Measurements from ENCODE around the gene IGF2BP3. TPM values are rescaled to one million over a fixed set of nuclear protein-coding genes. Genes with fewer than 3 reads are reported as not detected.
A peak's percentile ranks its signal among the peaks of the same experiment; 100 is the strongest.

The IGF2BP3 gene
- total RNA-seq, 1 experiment from 2014 or later: 75.3 TPM

- Histone ChIP-seq H3K27ac (ENCODE audit: low read depth, low read length, poor library complexity, severe bottlenecking) (peak overlapping the region; percentile 91), H3K4me3 (ENCODE audit: low read depth, low read length, poor library complexity, severe bottlenecking) (no peak overlapping the region), H3K9me3 (ENCODE audit: low read depth, low read length, poor library complexity, severe bottlenecking) (no peaks in the 10 kb centered on the region), H3K27me3 (replicated peaks; ENCODE audit: insufficient read depth, low read depth, low read length, poor library complexity) (no peaks in the 10 kb centered on the region), H3K36me3 (ENCODE audit: insufficient read depth, low read length, poor library complexity, severe bottlenecking) (no peaks in the 10 kb centered on the region), H3K4me1 (ENCODE audit: insufficient read depth, low read length, poor library complexity, severe bottlenecking) (peaks cover 47% of the 10 kb centered on the region)
- CTCF ChIA-PET: no interaction called here
- no peak for DNase-seq (ENCODE audit: low spot score)
- no TSS peak for BruUV-seq (replicated peaks)
- intact Hi-C loops (cut with micrococcal nuclease; ENCODE audit: unreplicated experiment): loop anchor here (2.0 to 5.0 kb wide), 3 partner anchors 90 to 169 kb away; no protein-coding TSS in a partner anchor
- TF ChIP-seq EZH2 (IDR thresholded peaks at IDR 0.05; ENCODE audit: borderline replicate concordance, low read depth, low read length, poor library complexity, severe bottlenecking): no peak
- TF ChIP-seq CTCF (conservative IDR thresholded peaks at IDR 0.05; ENCODE audit: low read depth, low read length): no peak
- POLR2A ChIA-PET (ENCODE audit: low non-redundant PET): no interaction called here
Measured at GRCh38 chr7:23430893-23431259, 39.4 kb downstream of the IGF2BP3 start.

GRCh38 chr7:23426876-23427275, 43.4 kb downstream of the IGF2BP3 start:
- Histone ChIP-seq H3K9me3 (ENCODE audit: low read depth, low read length, poor library complexity, severe bottlenecking) (no peaks in the 10 kb centered on the region), H3K27me3 (replicated peaks; ENCODE audit: insufficient read depth, low read depth, low read length, poor library complexity) (no peaks in the 10 kb centered on the region), H3K4me3 (ENCODE audit: low read depth, low read length, poor library complexity, severe bottlenecking) (no peak overlapping the region), H3K36me3 (ENCODE audit: insufficient read depth, low read length, poor library complexity, severe bottlenecking) (no peaks in the 10 kb centered on the region), H3K27ac (ENCODE audit: low read depth, low read length, poor library complexity, severe bottlenecking) (no peak overlapping the region), H3K4me1 (ENCODE audit: insufficient read depth, low read length, poor library complexity, severe bottlenecking) (peaks cover 30% of the 10 kb centered on the region)
- intact Hi-C loops (cut with micrococcal nuclease; ENCODE audit: unreplicated experiment): no loop called here
- DNase-seq (ENCODE audit: low spot score): no peak
- no TSS peak for BruUV-seq (replicated peaks)
- ChIA-PET POLR2A (ENCODE audit: low non-redundant PET) (interaction anchor here (0.5 kb wide), 1 partner anchor 9 kb away, joined by 19 read pairs; no protein-coding TSS in a partner anchor), CTCF (no interaction called here)
- no peak for TF ChIP-seq EZH2 (IDR thresholded peaks at IDR 0.05; ENCODE audit: borderline replicate concordance, low read depth, low read length, poor library complexity, severe bottlenecking)
- TF ChIP-seq CTCF (conservative IDR thresholded peaks at IDR 0.05; ENCODE audit: low read depth, low read length): no peak

- Histone ChIP-seq H3K27ac (ENCODE audit: low read depth, low read length, poor library complexity, severe bottlenecking) (no peak overlapping the region), H3K36me3 (ENCODE audit: insufficient read depth, low read length, poor library complexity, severe bottlenecking) (no peaks in the 10 kb centered on the region), H3K9me3 (ENCODE audit: low read depth, low read length, poor library complexity, severe bottlenecking) (no peaks in the 10 kb centered on the region), H3K4me3 (ENCODE audit: low read depth, low read length, poor library complexity, severe bottlenecking) (no peak overlapping the region), H3K4me1 (ENCODE audit: insufficient read depth, low read length, poor library complexity, severe bottlenecking) (peaks cover 22% of the 10 kb centered on the region), H3K27me3 (replicated peaks; ENCODE audit: insufficient read depth, low read depth, low read length, poor library complexity) (no peaks in the 10 kb centered on the region)
- BruUV-seq (replicated peaks): no TSS peak
- TF ChIP-seq CTCF (conservative IDR thresholded peaks at IDR 0.05; ENCODE audit: low read depth, low read length) (no peak), EZH2 (IDR thresholded peaks at IDR 0.05; ENCODE audit: borderline replicate concordance, low read depth, low read length, poor library complexity, severe bottlenecking) (no peak)
- POLR2A ChIA-PET (ENCODE audit: low non-redundant PET): no interaction called here
- CTCF ChIA-PET: no interaction called here
- no peak for DNase-seq (ENCODE audit: low spot score)
- intact Hi-C loops (cut with micrococcal nuclease; ENCODE audit: unreplicated experiment): no loop called here
Measured at GRCh38 chr7:23422909-23423308, 47.4 kb downstream of the IGF2BP3 start.
